K562 (cell line): ENCODE measurements around the gene FAM117B. TPM values are rescaled to one million over a fixed set of nuclear protein-coding genes. Genes with fewer than 3 reads are reported as not detected.

Source experiments
- CBX1 ChIP-seq: sonication (generic); IDR thresholded peaks from 2 replicates; pipeline ENCODE4 v1.6.1; 2016; ENCODE audit warnings: antibody characterized with exemption, low read depth, mild to moderate bottlenecking
- FIP1L1 ChIP-seq: fragments of 200-400 bp; formaldehyde crosslinking; IDR thresholded peaks from 2 replicates; pipeline ENCODE4 v1.6.1; 2018; ENCODE audit warnings: mild to moderate bottlenecking, low read depth, low read length; ENCODE audit not compliant: poor library complexity, severe bottlenecking
- GATA2 ChIP-seq: sonication (generic); formaldehyde crosslinking; IDR thresholded peaks from 2 replicates; pipeline ENCODE4 v1.4.0; 2020; ENCODE audit warnings: mild to moderate bottlenecking, missing genetic modification reagents
- KAT7 ChIP-seq: sonication (generic); formaldehyde crosslinking; IDR thresholded peaks from 2 replicates; pipeline ENCODE4 v1.8.0; 2022; ENCODE audit warnings: missing genetic modification reagents, mild to moderate bottlenecking, borderline replicate concordance
- LCOR ChIP-seq: sonication (generic); formaldehyde crosslinking; IDR thresholded peaks from 2 replicates; pipeline ENCODE4 v1.8.0; 2022; ENCODE audit warnings: mild to moderate bottlenecking, missing genetic modification reagents
- NR1H2 ChIP-seq: sonication (generic); formaldehyde crosslinking; IDR thresholded peaks from 2 replicates; pipeline ENCODE4 v1.4.0; 2020; ENCODE audit warnings: mild to moderate bottlenecking, missing genetic modification reagents
- NR2C1 ChIP-seq, 2 experiments: fragments of 450-650 bp; IDR thresholded peaks; 2 replicates each; pipeline ENCODE4 v1.6.1; 2017; ENCODE audit warnings: mild to moderate bottlenecking in 2 of 2, antibody characterized with exemption in 1 of 2, inconsistent platforms in 1 of 2, missing compliant biosample characterization in 1 of 2, missing genetic modification characterization in 1 of 2
- POLR2H ChIP-seq: IDR thresholded peaks from 2 replicates; pipeline ENCODE4 v1.6.1; 2016; ENCODE audit warnings: missing genetic modification characterization, low read depth, mild to moderate bottlenecking, control low read depth, missing compliant biosample characterization, moderate library complexity
- RB1 ChIP-seq: fragments of 450-650 bp; IDR thresholded peaks from 2 replicates; pipeline ENCODE4 v1.6.1; 2017; ENCODE audit warnings: low read depth, mild to moderate bottlenecking
- SAFB2 ChIP-seq: fragments of 200-400 bp; formaldehyde crosslinking; IDR thresholded peaks from 2 replicates; pipeline ENCODE4 v1.6.1; 2018; ENCODE audit warnings: borderline replicate concordance, low read length, low read depth, moderate library complexity; ENCODE audit not compliant: severe bottlenecking
- SETDB1 ChIP-seq: IDR thresholded peaks from one replicate; pipeline ENCODE4 v1.6.1; 2012; ENCODE audit warnings: low read length, control low read depth, inconsistent platforms
- SLC30A9 ChIP-seq: fragments of 250-450 bp; sonication (Bioruptor Pico); IDR thresholded peaks from 2 replicates; pipeline ENCODE4 v1.8.0; 2022; ENCODE audit warnings: mild to moderate bottlenecking, moderate library complexity
- SMARCA4 ChIP-seq: fragments of 450-650 bp; IDR thresholded peaks from 2 replicates; pipeline ENCODE4 v1.6.1; 2016
- SMARCB1 ChIP-seq: IDR thresholded peaks from 2 replicates; pipeline ENCODE4 v1.6.1; 2011; ENCODE audit warnings: improper control_type of control experiment, low read depth; ENCODE audit not compliant: insufficient read length
- SRSF9 ChIP-seq: fragments of 200-400 bp; formaldehyde crosslinking; IDR thresholded peaks from 2 replicates; pipeline ENCODE4 v1.6.1; 2017; ENCODE audit warnings: low read depth, low read length, borderline replicate concordance
- SUPT5H ChIP-seq: fragments of 450-650 bp; IDR thresholded peaks from 2 replicates; pipeline ENCODE4 v1.6.1; 2016
- YBX1 ChIP-seq: fragments of 450-650 bp; IDR thresholded peaks from 2 replicates; pipeline ENCODE4 v1.7.1; 2016; ENCODE audit warnings: mild to moderate bottlenecking
- ZBTB1 ChIP-seq: sonication (generic); formaldehyde crosslinking; IDR thresholded peaks from 2 replicates; pipeline ENCODE4 v1.8.1; 2023; ENCODE audit warnings: missing genetic modification reagents, low read depth, mild to moderate bottlenecking, borderline replicate concordance
- ZNF134 ChIP-seq: fragments of 250-450 bp; sonication (Bioruptor Pico); conservative IDR thresholded peaks from 2 replicates; pipeline ENCODE4 v1.4.0; 2020
- ZNF263 ChIP-seq: sonication (generic); formaldehyde crosslinking; IDR thresholded peaks from 2 replicates; pipeline ENCODE4 v1.8.0; 2022; ENCODE audit warnings: mild to moderate bottlenecking, missing genetic modification reagents, borderline replicate concordance
- ZNF583 ChIP-seq: fragments of 250-450 bp; sonication (Bioruptor Pico); IDR thresholded peaks from 2 replicates; pipeline ENCODE4 v1.4.0; 2020
- ZNF695 ChIP-seq: fragments of 450-650 bp; formaldehyde crosslinking; IDR thresholded peaks from 2 replicates; pipeline ENCODE4 v1.4.0; 2020; ENCODE audit warnings: mild to moderate bottlenecking, moderate library complexity
- polyA plus RNA-seq, 8 experiments: library from polyadenylated mRNA; depleted of rRNA in 4 of 8; stranded (reverse) in 5 of 8; unstranded in 3 of 8; fragments of >200 nt; fragmentation: Nextera tagmentation in 2 of 8; fragmentation: Illumina TruSeq in 1 of 8; extraction: Ambion mirVana in 2 of 8; extraction: Trizol in 1 of 8; gene quantifications; 2 replicates each; pipeline versions ENCODE4 v1.2.1 to v1.2.3, GENCODE V29; 2011 to 2014; ENCODE audit warnings: inconsistent platforms in 1 of 8, missing spikeins in 1 of 8
- total RNA-seq, 7 experiments: library from RNA; depleted of rRNA in 6 of 7; stranded (reverse); fragments of >200 nt in 6 of 7; fragmentation: Illumina TruSeq in 2 of 7; extraction: Trizol in 2 of 7; gene quantifications; 2 replicates each; pipeline versions ENCODE4 v1.2.1 to v1.2.3, GENCODE V29; 2011 to 2021; ENCODE audit warnings: low replicate concordance in 1 of 7
- TF ChIP-seq, protein P1 (sequence below): fragments of 450-650 bp; IDR thresholded peaks from 2 replicates; pipeline ENCODE4 v1.6.1; 2016; ENCODE audit warnings: antibody characterized with exemption
- TF ChIP-seq, protein P2 (sequence below): sonication (generic); formaldehyde crosslinking; IDR thresholded peaks from 2 replicates; pipeline ENCODE4 v1.8.1; 2022; ENCODE audit warnings: missing genetic modification reagents
- TF ChIP-seq, protein P3 (sequence below): IDR thresholded peaks from 2 replicates; pipeline ENCODE4 v1.6.1; 2011; ENCODE audit not compliant: insufficient read length; ENCODE audit errors: extremely low read depth

FAM117B gene
- total and polyA plus RNA-seq, 9 of the 15 experiments (the other 6 are each of a cell fraction or from before 2014, with no cell fraction given): 1.6 to 5.2 (median 2.6) TPM

DNA sequence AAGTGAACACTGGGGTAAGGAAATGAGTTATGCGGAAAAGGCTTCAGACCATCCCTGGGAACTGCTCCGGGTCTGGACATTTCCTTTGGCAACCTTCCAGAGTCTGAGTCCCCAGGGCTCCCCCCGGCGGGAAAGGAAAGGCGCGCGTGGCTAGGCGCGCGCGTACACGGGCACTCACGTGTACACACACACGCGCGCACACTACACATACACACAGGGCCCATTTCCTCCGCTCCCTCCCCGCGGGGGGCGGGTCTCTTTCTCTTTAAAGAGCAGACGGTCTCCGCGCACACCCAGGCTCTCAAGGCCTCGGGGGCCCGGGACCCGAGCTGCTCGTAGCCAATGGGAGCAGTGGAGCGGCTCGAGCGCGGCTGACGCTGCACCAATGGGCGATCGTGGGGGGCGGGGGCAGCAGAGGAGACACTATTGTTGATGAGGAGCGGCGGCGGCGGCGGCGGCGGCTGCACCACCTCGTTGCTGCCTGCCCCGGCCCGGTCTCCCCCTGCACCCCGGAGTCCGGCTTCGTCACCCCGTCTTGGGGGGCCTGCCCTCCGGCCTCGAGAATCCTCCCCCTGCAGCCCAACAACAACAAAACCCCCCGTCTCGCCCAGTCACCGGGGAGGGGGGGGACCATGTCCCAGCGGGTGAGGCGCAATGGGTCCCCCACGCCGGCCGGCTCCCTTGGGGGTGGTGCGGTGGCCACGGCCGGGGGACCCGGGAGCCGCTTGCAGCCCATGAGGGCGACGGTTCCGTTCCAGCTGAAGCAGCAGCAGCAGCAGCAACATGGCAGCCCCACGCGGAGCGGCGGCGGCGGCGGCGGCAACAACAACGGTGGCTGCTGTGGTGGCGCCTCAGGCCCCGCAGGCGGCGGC, at the start of gene FAM117B (continued):
- no peak for TF ChIP-seq FIP1L1
- TF ChIP-seq ZNF134: no peak
- TF ChIP-seq POLR2H (tag): no peak
- TF ChIP-seq, protein P1, sequence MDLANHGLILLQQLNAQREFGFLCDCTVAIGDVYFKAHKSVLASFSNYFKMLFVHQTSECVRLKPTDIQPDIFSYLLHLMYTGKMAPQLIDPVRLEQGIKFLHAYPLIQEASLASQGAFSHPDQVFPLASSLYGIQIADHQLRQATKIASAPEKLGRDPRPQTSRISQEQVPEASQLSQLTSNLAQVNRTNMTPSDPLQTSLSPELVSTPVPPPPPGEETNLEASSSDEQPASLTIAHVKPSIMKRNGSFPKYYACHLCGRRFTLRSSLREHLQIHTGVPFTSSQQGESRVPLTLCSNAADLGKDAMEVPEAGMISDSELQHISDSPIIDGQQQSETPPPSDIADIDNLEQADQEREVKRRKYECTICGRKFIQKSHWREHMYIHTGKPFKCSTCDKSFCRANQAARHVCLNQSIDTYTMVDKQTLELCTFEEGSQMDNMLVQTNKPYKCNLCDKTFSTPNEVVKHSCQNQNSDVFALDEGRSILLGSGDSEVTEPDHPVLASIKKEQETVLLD: peak; percentile 64; the same call in 1 of the 2 replicates
- TF ChIP-seq SAFB2: no peak
- TF ChIP-seq SMARCA4: no peak
- TF ChIP-seq RB1: peak; percentile 77; the same call in 1 of the 2 replicates
- no peak for TF ChIP-seq SRSF9
- no peak for TF ChIP-seq GATA2 (CRISPR knock-in tag)
- no peak for TF ChIP-seq ZNF263 (CRISPR knock-in tag)
- TF ChIP-seq CBX1: peak; percentile 58; the same call in 1 of the 2 replicates
- TF ChIP-seq LCOR (CRISPR knock-in tag): no peak
- TF ChIP-seq NR1H2: no peak
- peak; percentile 84 for TF ChIP-seq SUPT5H
- TF ChIP-seq NR2C1 (IDR thresholded peaks at IDR 0.05): no peak
- TF ChIP-seq NR2C1 (tag; IDR thresholded peaks at IDR 0.05): no peak
- no peak for TF ChIP-seq SMARCB1
- no peak for TF ChIP-seq ZNF583 (CRISPR knock-in tag)
- TF ChIP-seq, protein P2, sequence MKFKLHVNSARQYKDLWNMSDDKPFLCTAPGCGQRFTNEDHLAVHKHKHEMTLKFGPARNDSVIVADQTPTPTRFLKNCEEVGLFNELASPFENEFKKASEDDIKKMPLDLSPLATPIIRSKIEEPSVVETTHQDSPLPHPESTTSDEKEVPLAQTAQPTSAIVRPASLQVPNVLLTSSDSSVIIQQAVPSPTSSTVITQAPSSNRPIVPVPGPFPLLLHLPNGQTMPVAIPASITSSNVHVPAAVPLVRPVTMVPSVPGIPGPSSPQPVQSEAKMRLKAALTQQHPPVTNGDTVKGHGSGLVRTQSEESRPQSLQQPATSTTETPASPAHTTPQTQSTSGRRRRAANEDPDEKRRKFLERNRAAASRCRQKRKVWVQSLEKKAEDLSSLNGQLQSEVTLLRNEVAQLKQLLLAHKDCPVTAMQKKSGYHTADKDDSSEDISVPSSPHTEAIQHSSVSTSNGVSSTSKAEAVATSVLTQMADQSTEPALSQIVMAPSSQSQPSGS (CRISPR knock-in tag): no peak
- no peak for TF ChIP-seq SLC30A9 (CRISPR knock-in tag)
- TF ChIP-seq YBX1: no peak
- no peak; the same call in 1 of the 2 replicates for TF ChIP-seq KAT7 (CRISPR knock-in tag)
- no peak for TF ChIP-seq ZNF695 (CRISPR knock-in tag)
- TF ChIP-seq, protein P3, sequence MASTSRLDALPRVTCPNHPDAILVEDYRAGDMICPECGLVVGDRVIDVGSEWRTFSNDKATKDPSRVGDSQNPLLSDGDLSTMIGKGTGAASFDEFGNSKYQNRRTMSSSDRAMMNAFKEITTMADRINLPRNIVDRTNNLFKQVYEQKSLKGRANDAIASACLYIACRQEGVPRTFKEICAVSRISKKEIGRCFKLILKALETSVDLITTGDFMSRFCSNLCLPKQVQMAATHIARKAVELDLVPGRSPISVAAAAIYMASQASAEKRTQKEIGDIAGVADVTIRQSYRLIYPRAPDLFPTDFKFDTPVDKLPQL: no peak
- TF ChIP-seq SETDB1: no peak
- no peak for TF ChIP-seq ZBTB1 (CRISPR knock-in tag)
